Mesendoderm (in vitro differentiated cells): Measurements from ENCODE around the gene KLK8. TPM values are rescaled to one million over a fixed set of nuclear protein-coding genes. Genes with fewer than 3 reads are reported as not detected.
A peak's percentile ranks its signal among the peaks of the same experiment; 100 is the strongest.

Experiments
- DNase-seq: peaks from one replicate; pipeline ENCODE4 v3.0.0; 2013
- H2AK5ac ChIP-seq: 2 replicates; pipeline ENCODE4 v1.6.1; 2013; ENCODE audit warnings: low read length, inconsistent platforms
- H2BK120ac ChIP-seq: 2 replicates; pipeline ENCODE4 v1.6.1; 2013; ENCODE audit warnings: low read depth, mild to moderate bottlenecking, low read length, moderate library complexity, mixed read lengths
- H2BK15ac ChIP-seq: replicated peaks from 2 replicates; pipeline ENCODE4 v1.6.1; 2013; ENCODE audit warnings: low read depth, mild to moderate bottlenecking, moderate library complexity
- H2BK5ac ChIP-seq: 2 replicates; pipeline ENCODE4 v1.6.1; 2013; ENCODE audit warnings: low read length, inconsistent platforms
- H3K18ac ChIP-seq: 2 replicates; pipeline ENCODE4 v1.6.1; 2013; ENCODE audit warnings: mild to moderate bottlenecking, low read length, mixed read lengths
- H3K23ac ChIP-seq: one replicate; pipeline ENCODE4 v1.6.1; 2013; ENCODE audit warnings: low read length
- H3K27ac ChIP-seq: 2 replicates; pipeline ENCODE4 v1.5.1; 2013; ENCODE audit warnings: low read depth, mild to moderate bottlenecking, inconsistent platforms, low read length, moderate library complexity
- H3K27me3 ChIP-seq: 2 replicates; pipeline ENCODE4 v1.6.1; 2013; ENCODE audit warnings: low read length, control low read depth, mild to moderate bottlenecking, inconsistent platforms; ENCODE audit not compliant: insufficient read depth, poor library complexity
- H3K36me3 ChIP-seq: 2 replicates; pipeline ENCODE4 v1.6.1; 2013; ENCODE audit warnings: low read length, inconsistent platforms; ENCODE audit not compliant: control insufficient read depth, insufficient read depth
- H3K4ac ChIP-seq: one replicate; pipeline ENCODE4 v1.6.1; 2013; ENCODE audit warnings: low read depth, mild to moderate bottlenecking, low read length, moderate library complexity
- H3K4me1 ChIP-seq: 2 replicates; pipeline ENCODE4 v1.6.1; 2013; ENCODE audit warnings: low read depth, low read length, inconsistent platforms; ENCODE audit not compliant: control insufficient read depth
- H3K4me2 ChIP-seq: 2 replicates; pipeline ENCODE4 v1.6.1; 2013; ENCODE audit warnings: low read length
- H3K4me3 ChIP-seq: 2 replicates; pipeline ENCODE4 v1.5.1; 2013; ENCODE audit warnings: mild to moderate bottlenecking, low read length
- H3K56ac ChIP-seq: one replicate; pipeline ENCODE4 v1.6.1; 2013; ENCODE audit warnings: low read length
- H3K79me1 ChIP-seq: 2 replicates; pipeline ENCODE4 v1.6.1; 2013; ENCODE audit warnings: low read length, inconsistent platforms
- H3K79me2 ChIP-seq: 2 replicates; pipeline ENCODE4 v1.6.1; 2013; ENCODE audit warnings: mild to moderate bottlenecking, low read length; ENCODE audit not compliant: control insufficient read depth, insufficient read depth
- H3K9ac ChIP-seq: 2 replicates; pipeline ENCODE4 v1.6.1; 2013; ENCODE audit warnings: low read length, inconsistent platforms
- H4K5ac ChIP-seq: one replicate; pipeline ENCODE4 v1.6.1; 2013; ENCODE audit warnings: low read length
- H4K8ac ChIP-seq: one replicate; pipeline ENCODE4 v1.6.1; 2013; ENCODE audit warnings: low read depth, mild to moderate bottlenecking, control low read depth, low read length, moderate library complexity
- WGBS: extraction: QIAGEN DNeasy Blood & Tissue Kit; methylation state at CpG from one replicate; pipeline ENCODE4 v1.1.7; 2013; ENCODE audit warnings: low lambda C conversion rate, missing lambda C conversion rate; ENCODE audit not compliant: insufficient coverage; ENCODE audit errors: extremely low coverage; 5-methylcytosine and 5-hydroxymethylcytosine counted together
- polyA plus RNA-seq, 2 experiments: library from polyadenylated mRNA; stranded (reverse); fragments of 200-250 nt; gene quantifications; one replicate each; pipeline ENCODE4 v1.2.3, GENCODE V29; 2013

The KLK8 gene
- polyA plus RNA-seq (2013, experiment 1 of 2): 3.3 TPM
- 2.5 TPM for polyA plus RNA-seq (2013, experiment 2 of 2)

DNA sequence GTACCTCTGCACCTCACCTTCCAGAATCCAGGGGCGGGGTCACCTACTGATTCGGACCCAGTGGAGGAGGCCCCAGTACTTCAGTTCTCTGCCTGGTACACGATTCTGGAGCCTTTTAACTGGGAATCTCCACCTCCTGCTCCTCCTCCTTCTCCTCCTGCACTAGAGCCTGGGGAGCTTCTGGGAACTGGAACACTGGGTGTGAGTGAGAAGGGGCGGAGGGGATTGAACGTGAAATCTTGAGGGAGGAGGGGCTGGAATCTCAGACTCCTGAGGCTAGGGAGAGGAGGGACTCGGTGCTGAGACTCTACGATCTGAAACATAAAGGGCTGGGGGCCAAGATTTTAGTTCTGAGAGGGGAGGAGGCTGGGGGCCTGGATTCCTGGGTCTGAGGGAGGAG is at the start of gene KLK8:
KLK8 (minus strand) TSS at position 90 of the 400 bp plus-strand sequence. CDS start 437 bp downstream, outside the sequence.
- H2BK120ac ChIP-seq: no peak within 1 kb of the TSS
- H4K5ac ChIP-seq: no peak within 1 kb of the TSS
- no peak within 1 kb of the TSS for H2BK15ac ChIP-seq
- H3K9ac ChIP-seq: peak within 1 kb of the TSS; percentile 53
- no peak within 1 kb of the TSS for H3K4me3 ChIP-seq
- no peaks in the 10 kb centered on the region for H3K27me3 ChIP-seq
- H3K79me2 ChIP-seq: no peaks in the 10 kb centered on the region
- no peaks in the 10 kb centered on the region for H3K36me3 ChIP-seq
- no peaks in the 10 kb centered on the region for H3K79me1 ChIP-seq
- H2BK5ac ChIP-seq: no peak within 1 kb of the TSS
- no peak within 1 kb of the TSS for H3K18ac ChIP-seq
- H2AK5ac ChIP-seq: no peak within 1 kb of the TSS
- peak within 1 kb of the TSS; percentile 82 for H3K56ac ChIP-seq
- H3K23ac ChIP-seq: no peak within 1 kb of the TSS
- H3K4me2 ChIP-seq: peak within 1 kb of the TSS; percentile 62
- no peak within 1 kb of the TSS for H3K27ac ChIP-seq
- no peaks in the 10 kb centered on the region for H3K4me1 ChIP-seq
- no peak within 1 kb of the TSS for H4K8ac ChIP-seq
- DNase-seq: peak; percentile 47
- no CpG with 5 or more reads among the region's 7 CpGs for WGBS
- H3K4ac ChIP-seq: no peak within 1 kb of the TSS

- Histone ChIP-seq H3K9ac (no peak overlapping the region), H3K23ac (no peak overlapping the region), H4K5ac (no peak overlapping the region), H3K79me2 (no peaks in the 10 kb centered on the region), H3K79me1 (no peaks in the 10 kb centered on the region), H3K4me1 (no peaks in the 10 kb centered on the region), H2BK120ac (no peak overlapping the region), H3K27me3 (no peaks in the 10 kb centered on the region), H3K4ac (no peak overlapping the region), H3K36me3 (no peaks in the 10 kb centered on the region), H3K18ac (no peak overlapping the region), H2BK15ac (no peak overlapping the region), H3K56ac (no peak overlapping the region), H3K4me3 (no peak overlapping the region), H2AK5ac (no peak overlapping the region), H4K8ac (no peak overlapping the region), H3K27ac (no peak overlapping the region), H3K4me2 (no peak overlapping the region), H2BK5ac (no peak overlapping the region)
- no CpG with 5 or more reads among the region's 4 CpGs for WGBS
- no peak for DNase-seq
Observed at GRCh38 chr19:51047031-51047335, 45.6 kb upstream of the KLK8 start.

- Histone ChIP-seq H3K79me2 (no peaks in the 10 kb centered on the region), H3K4me2 (no peak overlapping the region), H3K4me1 (no peaks in the 10 kb centered on the region), H3K79me1 (no peaks in the 10 kb centered on the region), H2BK5ac (no peak overlapping the region), H3K27ac (no peak overlapping the region), H3K56ac (no peak overlapping the region), H3K4me3 (no peak overlapping the region), H2BK120ac (no peak overlapping the region), H3K18ac (no peak overlapping the region), H3K27me3 (no peaks in the 10 kb centered on the region), H3K36me3 (no peaks in the 10 kb centered on the region), H4K8ac (no peak overlapping the region), H3K4ac (no peak overlapping the region), H3K9ac (no peak overlapping the region), H3K23ac (no peak overlapping the region), H2BK15ac (no peak overlapping the region), H2AK5ac (no peak overlapping the region), H4K5ac (no peak overlapping the region)
- WGBS: no CpG with 5 or more reads among the region's 11 CpGs
- DNase-seq: no peak
Observed at GRCh38 chr19:51044327-51044726, 42.9 kb upstream of the KLK8 start.

DNA sequence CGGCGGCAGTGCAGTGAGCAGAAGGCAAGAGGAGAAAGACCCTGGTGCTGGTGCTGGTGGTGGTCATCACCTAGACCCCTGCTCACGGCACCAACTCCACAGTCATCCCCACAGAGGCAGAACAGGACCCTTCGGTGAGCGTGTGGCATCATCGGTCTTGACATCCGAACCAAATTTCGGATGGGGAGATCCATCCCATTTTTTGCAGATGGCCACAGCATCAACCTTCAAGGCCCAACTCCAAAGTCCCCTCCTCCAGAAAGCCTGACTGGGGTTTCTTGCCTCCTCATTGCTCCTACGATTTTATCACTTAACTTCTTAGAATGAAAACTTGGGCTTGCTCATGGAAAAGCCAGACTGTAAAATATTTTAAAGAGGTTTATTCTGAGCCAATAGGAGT is 42.1 kb upstream of the KLK8 start:
- Histone ChIP-seq H3K56ac (no peak overlapping the region), H3K23ac (no peak overlapping the region), H3K4me3 (no peak overlapping the region), H3K18ac (no peak overlapping the region), H4K5ac (no peak overlapping the region), H3K79me1 (no peaks in the 10 kb centered on the region), H3K9ac (no peak overlapping the region), H2AK5ac (no peak overlapping the region), H3K79me2 (no peaks in the 10 kb centered on the region), H2BK15ac (no peak overlapping the region), H3K4ac (no peak overlapping the region), H3K4me2 (no peak overlapping the region), H3K27ac (no peak overlapping the region), H3K4me1 (no peaks in the 10 kb centered on the region), H2BK5ac (no peak overlapping the region), H3K27me3 (no peaks in the 10 kb centered on the region), H2BK120ac (no peak overlapping the region), H4K8ac (no peak overlapping the region), H3K36me3 (no peaks in the 10 kb centered on the region)
- no peak for DNase-seq
- no CpG with 5 or more reads among the region's 9 CpGs for WGBS

- Histone ChIP-seq H3K9ac (no peak overlapping the region), H3K4me1 (no peaks in the 10 kb centered on the region), H3K4me2 (no peak overlapping the region), H2BK15ac (no peak overlapping the region), H2AK5ac (no peak overlapping the region), H3K18ac (no peak overlapping the region), H4K5ac (no peak overlapping the region), H3K4ac (no peak overlapping the region), H3K27ac (no peak overlapping the region), H2BK5ac (no peak overlapping the region), H3K56ac (no peak overlapping the region), H4K8ac (no peak overlapping the region), H3K23ac (no peak overlapping the region), H3K36me3 (no peaks in the 10 kb centered on the region), H3K79me1 (no peaks in the 10 kb centered on the region), H2BK120ac (no peak overlapping the region), H3K79me2 (no peaks in the 10 kb centered on the region), H3K27me3 (no peaks in the 10 kb centered on the region), H3K4me3 (no peak overlapping the region)
- no peak for DNase-seq
- WGBS: no CpG with 5 or more reads among the region's 6 CpGs
Observed at GRCh38 chr19:51040151-51040550, 38.7 kb upstream of the KLK8 start.

GRCh38 chr19:51036519-51036918 is 35.1 kb upstream of the KLK8 start:
- Histone ChIP-seq H2BK5ac (no peak overlapping the region), H3K4me2 (no peak overlapping the region), H3K27me3 (no peaks in the 10 kb centered on the region), H3K79me1 (no peaks in the 10 kb centered on the region), H3K9ac (no peak overlapping the region), H4K5ac (no peak overlapping the region), H3K36me3 (no peaks in the 10 kb centered on the region), H3K79me2 (no peaks in the 10 kb centered on the region), H2BK15ac (no peak overlapping the region), H3K4me1 (no peaks in the 10 kb centered on the region), H2AK5ac (no peak overlapping the region), H4K8ac (no peak overlapping the region), H3K4me3 (no peak overlapping the region), H3K27ac (no peak overlapping the region), H3K23ac (no peak overlapping the region), H3K4ac (no peak overlapping the region), H2BK120ac (no peak overlapping the region), H3K56ac (no peak overlapping the region), H3K18ac (no peak overlapping the region)
- no CpG with 5 or more reads among the region's 9 CpGs for WGBS
- peak; percentile 36 for DNase-seq
